NCI-H526 (cell line): ENCODE results near the gene PRKG1.
"Not testable (repeated sequence)": the region's sequence is repeated elsewhere in the genome, so short reads cannot be mapped to it uniquely, and the experiment has no call there.

Experiments
- DNase-seq, 2 experiments: peaks; one replicate each; lab custom pipeline; 2025; lab: John Stamatoyannopoulos, UW

The PRKG1 gene

GRCh38 chr10:51321980-51322379, 247.7 kb downstream of the PRKG1 start:
- DNase-seq: no peak

GRCh38 chr10:51325649-51326048, 251.4 kb downstream of the PRKG1 start:
- DNase-seq: no peak

- no peak for DNase-seq
These were observed 251.9 kb downstream of the PRKG1 start for GRCh38 chr10:51326174-51326573.

GRCh38 chr10:51327432-51327831, 253.1 kb downstream of the PRKG1 start:
- no peak for DNase-seq

GRCh38 chr10:51340366-51340765, 266.1 kb downstream of the PRKG1 start:
- DNase-seq: no peak

GRCh38 chr10:51340845-51341610, 266.7 kb downstream of the PRKG1 start:
- no peak for DNase-seq

- not testable (repeated sequence) for DNase-seq
These were observed 267.5 kb downstream of the PRKG1 start for GRCh38 chr10:51341745-51342144.

GRCh38 chr10:51342381-51342780, 268.1 kb downstream of the PRKG1 start:
- DNase-seq: no peak

GRCh38 chr10:51343391-51343790, 269.1 kb downstream of the PRKG1 start:
- DNase-seq: no peak

- no peak for DNase-seq
These were observed 270.1 kb downstream of the PRKG1 start for GRCh38 chr10:51344371-51344770.

GRCh38 chr10:51348622-51349021, 274.3 kb downstream of the PRKG1 start:
- no peak for DNase-seq

- DNase-seq: no peak
These were observed 282.9 kb downstream of the PRKG1 start for GRCh38 chr10:51357170-51357569.

- no peak for DNase-seq
These were observed 283.9 kb downstream of the PRKG1 start for GRCh38 chr10:51358227-51358626.

- no peak for DNase-seq
These were observed 289.1 kb downstream of the PRKG1 start for GRCh38 chr10:51363415-51363814.

- no peak for DNase-seq
These were observed 290.4 kb downstream of the PRKG1 start for GRCh38 chr10:51364674-51365073.

- DNase-seq: no peak
These were observed 291.8 kb downstream of the PRKG1 start for GRCh38 chr10:51366044-51366443.

GRCh38 chr10:51367127-51367526, 292.8 kb downstream of the PRKG1 start:
- no peak for DNase-seq

- DNase-seq: no peak
These were observed 293.4 kb downstream of the PRKG1 start for GRCh38 chr10:51367694-51368093.

- DNase-seq: no peak
These were observed 294.7 kb downstream of the PRKG1 start for GRCh38 chr10:51368943-51369342.

GRCh38 chr10:51369903-51370302, 295.6 kb downstream of the PRKG1 start:
- DNase-seq: no peak

- DNase-seq: no peak
These were observed 297.5 kb downstream of the PRKG1 start for GRCh38 chr10:51371743-51372142.

GRCh38 chr10:51375790-51376189, 301.5 kb downstream of the PRKG1 start:
- peak; percentile 6 to 17 for DNase-seq

- DNase-seq: no peak
These were observed 303.0 kb downstream of the PRKG1 start for GRCh38 chr10:51377070-51377931.
